HepG2 (cell line): ENCODE data around the gene STK4. TPM values are rescaled to one million over a fixed set of nuclear protein-coding genes. Genes with fewer than 3 reads are reported as not detected.

ENCODE experiments used
- ARNT ChIP-seq: fragments of 450-650 bp; IDR thresholded peaks from 2 replicates; pipeline ENCODE4 v1.6.1; 2017
- BORCS8-MEF2B ChIP-seq: sonication (generic); formaldehyde crosslinking; IDR thresholded peaks from 2 replicates; pipeline ENCODE4 v1.8.0; 2022; ENCODE audit warnings: mild to moderate bottlenecking, missing genetic modification reagents
- DNMT3B ChIP-seq: conservative IDR thresholded peaks from 2 replicates; pipeline ENCODE4 v1.6.1; 2016; ENCODE audit warnings: missing biosample characterization, control low read depth
- DR1 ChIP-seq: sonication (generic); formaldehyde crosslinking; IDR thresholded peaks from 2 replicates; pipeline ENCODE4 v1.8.0; 2021; ENCODE audit warnings: mild to moderate bottlenecking, missing genetic modification reagents, inconsistent platforms
- EP300 ChIP-seq, 3 experiments: sonication (generic) in 1 of 3; formaldehyde crosslinking in 1 of 3; IDR thresholded peaks; 2 replicates each; pipeline versions ENCODE4 v1.5.1 to v1.6.1; 2011 to 2020; ENCODE audit warnings: low read depth in 2 of 3, low read length in 2 of 3, borderline replicate concordance in 1 of 3, improper control_type of control experiment in 1 of 3, mild to moderate bottlenecking in 1 of 3, missing genetic modification reagents in 1 of 3, moderate library complexity in 1 of 3
- GPN1 ChIP-seq: sonication (generic); formaldehyde crosslinking; IDR thresholded peaks from 2 replicates; pipeline ENCODE4 v1.5.1; 2020; ENCODE audit warnings: missing genetic modification reagents, borderline replicate concordance
- KDM5A ChIP-seq: fragments of 200-600 bp; sonication (generic); IDR thresholded peaks from 2 replicates; pipeline ENCODE4 v1.7.0; 2018; ENCODE audit warnings: antibody characterized with exemption, mild to moderate bottlenecking, low read length, borderline replicate concordance
- PHF8 ChIP-seq: sonication (generic); formaldehyde crosslinking; IDR thresholded peaks from 2 replicates; pipeline ENCODE4 v1.5.0; 2020; ENCODE audit warnings: missing genetic modification reagents
- POLR2G ChIP-seq: fragments of 200-400 bp; formaldehyde crosslinking; IDR thresholded peaks from 2 replicates; pipeline ENCODE4 v1.6.1; 2018; ENCODE audit warnings: mild to moderate bottlenecking, low read depth, low read length, moderate library complexity
- RFX1 ChIP-seq: fragments of 450-650 bp; IDR thresholded peaks from 2 replicates; pipeline ENCODE4 v1.6.1; 2017
- SAFB2 ChIP-seq: sonication (generic); formaldehyde crosslinking; IDR thresholded peaks from 2 replicates; pipeline ENCODE4 v1.5.1; 2020; ENCODE audit warnings: missing genetic modification reagents, low read depth, mild to moderate bottlenecking, borderline replicate concordance
- SCMH1 ChIP-seq: sonication (generic); formaldehyde crosslinking; IDR thresholded peaks from 2 replicates; pipeline ENCODE4 v1.9.0; 2021; ENCODE audit warnings: missing genetic modification reagents, mild to moderate bottlenecking, borderline replicate concordance
- SOX5 ChIP-seq: IDR thresholded peaks from 2 replicates; pipeline ENCODE4 v1.6.1; 2016; ENCODE audit warnings: borderline replicate concordance
- ZBTB1 ChIP-seq: sonication (generic); formaldehyde crosslinking; IDR thresholded peaks from 2 replicates; pipeline ENCODE4 v1.4.0; 2020; ENCODE audit warnings: missing genetic modification reagents, borderline replicate concordance
- ZFP36 ChIP-seq: fragments of 150-350 bp; IDR thresholded peaks from 2 replicates; pipeline ENCODE4 v1.6.1; 2018; ENCODE audit warnings: borderline replicate concordance, low read length, low read depth; ENCODE audit not compliant: partially characterized antibody
- ZNF225 ChIP-seq: sonication (generic); formaldehyde crosslinking; IDR thresholded peaks from 2 replicates; pipeline ENCODE4 v1.4.0; 2020; ENCODE audit warnings: mild to moderate bottlenecking, missing genetic modification reagents
- ZNF296 ChIP-seq: sonication (generic); formaldehyde crosslinking; conservative IDR thresholded peaks from 2 replicates; pipeline ENCODE4 v1.5.0; 2020; ENCODE audit warnings: mild to moderate bottlenecking, missing genetic modification reagents
- ZNF431 ChIP-seq: sonication (generic); formaldehyde crosslinking; IDR thresholded peaks from 2 replicates; pipeline ENCODE4 v1.9.0; 2022; ENCODE audit warnings: missing genetic modification reagents, low read depth, mild to moderate bottlenecking, borderline replicate concordance
- ZNF530 ChIP-seq: sonication (generic); formaldehyde crosslinking; IDR thresholded peaks from 2 replicates; pipeline ENCODE4 v1.5.0; 2020; ENCODE audit warnings: low read depth, mild to moderate bottlenecking, missing genetic modification reagents
- ZSCAN21 ChIP-seq: sonication (generic); formaldehyde crosslinking; IDR thresholded peaks from 2 replicates; pipeline ENCODE4 v1.8.0; 2022; ENCODE audit warnings: mild to moderate bottlenecking, missing genetic modification reagents, moderate library complexity, borderline replicate concordance
- polyA plus RNA-seq, 8 experiments: library from polyadenylated mRNA; depleted of rRNA in 3 of 8; stranded (reverse) in 7 of 8; unstranded in 1 of 8; fragments of >200 nt; fragmentation: Illumina TruSeq in 4 of 8; extraction: Trizol in 4 of 8; gene quantifications; 2 replicates each; pipeline versions ENCODE4 v1.2.1 to v1.2.3, GENCODE V29; 2011 to 2016; ENCODE audit warnings: low read depth in 4 of 8, missing spikeins in 1 of 8, mixed read lengths in 1 of 8; ENCODE audit not compliant: insufficient read depth in 1 of 8
- total RNA-seq, 5 experiments: library from RNA; depleted of rRNA; stranded (reverse); fragments of >200 nt; fragmentation: Illumina TruSeq; extraction: Trizol; gene quantifications; 2 replicates each; pipeline ENCODE4 v1.2.3, GENCODE V29; 2016; ENCODE audit warnings: low read depth in 1 of 5
- TF ChIP-seq, protein P1 (sequence below), 2 experiments: sonication (generic) in 1 of 2; formaldehyde crosslinking in 1 of 2; IDR thresholded peaks; 2 replicates each; pipeline versions ENCODE4 v1.6.1 to v1.9.0; 2014 to 2022; ENCODE audit warnings: antibody characterized with exemption in 1 of 2, borderline replicate concordance in 1 of 2, inconsistent platforms in 1 of 2, low read depth in 1 of 2, missing genetic modification reagents in 1 of 2
- TF ChIP-seq, protein P2 (sequence below): fragments of 450-650 bp; IDR thresholded peaks from 2 replicates; pipeline ENCODE4 v1.6.1; 2017
- TF ChIP-seq, protein P3 (sequence below): sonication (generic); formaldehyde crosslinking; IDR thresholded peaks from 2 replicates; pipeline ENCODE4 v1.4.0; 2020; ENCODE audit warnings: missing genetic modification reagents
- TF ChIP-seq, protein P4 (sequence below): sonication (generic); formaldehyde crosslinking; IDR thresholded peaks from 2 replicates; pipeline ENCODE4 v1.5.0; 2020; ENCODE audit warnings: missing genetic modification reagents, mild to moderate bottlenecking, borderline replicate concordance

STK4 gene
- total and polyA plus RNA-seq, 2 of the 13 experiments (the other 11 are each of a cell fraction or from before 2014, with no cell fraction given): 25.6 to 38.3 TPM

DNA sequence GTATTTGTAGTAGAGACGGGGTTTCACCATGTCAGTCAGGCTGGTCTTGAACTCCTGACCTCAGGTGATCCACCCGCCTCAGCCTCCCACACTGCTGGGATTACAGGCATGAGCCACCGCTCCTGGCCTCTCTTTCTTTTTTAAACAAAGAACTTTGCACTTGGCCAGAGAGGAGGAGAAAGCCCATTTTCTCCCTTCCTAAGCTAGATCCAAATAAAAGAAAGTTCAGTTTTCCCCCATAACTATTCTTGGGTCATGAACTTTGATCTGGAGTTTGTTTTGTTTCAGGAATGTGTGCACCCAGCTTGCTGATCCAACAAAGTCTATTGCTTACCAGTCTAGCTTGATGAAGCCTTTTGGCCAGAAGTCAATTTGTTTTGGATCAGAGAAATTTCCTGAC, 111.2 kb downstream of the STK4 start (continued):
- TF ChIP-seq KDM5A (no peak), BORCS8-MEF2B (0 out of 2 replicates have a peak, but pooled peaks have one; percentile 47), PHF8 (CRISPR knock-in tag) (no peak), ZNF296 (CRISPR knock-in tag) (no peak), ZNF431 (CRISPR knock-in tag) (no peak), POLR2G (no peak), ZFP36 (no peak), SCMH1 (CRISPR knock-in tag) (no peak), ZNF530 (CRISPR knock-in tag) (no peak), DR1 (CRISPR knock-in tag) (no peak), RFX1 (no peak), ZNF225 (CRISPR knock-in tag) (no peak), GPN1 (no peak), DNMT3B (CRISPR knock-in tag) (no peak), ARNT (no peak), SOX5 (CRISPR knock-in tag) (peak; percentile 94), EP300 (IDR thresholded peaks at IDR 0.05; ENCODE audit: low read depth in 2 of 2, low read length in 2 of 2) (peak in 1 of 2 experiments; percentile 39; a peak in 2 of 4 replicates), EP300 (CRISPR knock-in tag; IDR thresholded peaks at IDR 0.05; ENCODE audit: borderline replicate concordance) (no peak), ZBTB1 (no peak), ZSCAN21 (CRISPR knock-in tag) (no peak), SAFB2 (CRISPR knock-in tag) (no peak)
- TF ChIP-seq, protein P1, sequence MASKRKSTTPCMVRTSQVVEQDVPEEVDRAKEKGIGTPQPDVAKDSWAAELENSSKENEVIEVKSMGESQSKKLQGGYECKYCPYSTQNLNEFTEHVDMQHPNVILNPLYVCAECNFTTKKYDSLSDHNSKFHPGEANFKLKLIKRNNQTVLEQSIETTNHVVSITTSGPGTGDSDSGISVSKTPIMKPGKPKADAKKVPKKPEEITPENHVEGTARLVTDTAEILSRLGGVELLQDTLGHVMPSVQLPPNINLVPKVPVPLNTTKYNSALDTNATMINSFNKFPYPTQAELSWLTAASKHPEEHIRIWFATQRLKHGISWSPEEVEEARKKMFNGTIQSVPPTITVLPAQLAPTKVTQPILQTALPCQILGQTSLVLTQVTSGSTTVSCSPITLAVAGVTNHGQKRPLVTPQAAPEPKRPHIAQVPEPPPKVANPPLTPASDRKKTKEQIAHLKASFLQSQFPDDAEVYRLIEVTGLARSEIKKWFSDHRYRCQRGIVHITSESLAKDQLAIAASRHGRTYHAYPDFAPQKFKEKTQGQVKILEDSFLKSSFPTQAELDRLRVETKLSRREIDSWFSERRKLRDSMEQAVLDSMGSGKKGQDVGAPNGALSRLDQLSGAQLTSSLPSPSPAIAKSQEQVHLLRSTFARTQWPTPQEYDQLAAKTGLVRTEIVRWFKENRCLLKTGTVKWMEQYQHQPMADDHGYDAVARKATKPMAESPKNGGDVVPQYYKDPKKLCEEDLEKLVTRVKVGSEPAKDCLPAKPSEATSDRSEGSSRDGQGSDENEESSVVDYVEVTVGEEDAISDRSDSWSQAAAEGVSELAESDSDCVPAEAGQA (IDR thresholded peaks at IDR 0.05; ENCODE audit: low read depth): no peak
- TF ChIP-seq, protein P1 (CRISPR knock-in tag; IDR thresholded peaks at IDR 0.05; ENCODE audit: borderline replicate concordance): no peak
- TF ChIP-seq, protein P2, sequence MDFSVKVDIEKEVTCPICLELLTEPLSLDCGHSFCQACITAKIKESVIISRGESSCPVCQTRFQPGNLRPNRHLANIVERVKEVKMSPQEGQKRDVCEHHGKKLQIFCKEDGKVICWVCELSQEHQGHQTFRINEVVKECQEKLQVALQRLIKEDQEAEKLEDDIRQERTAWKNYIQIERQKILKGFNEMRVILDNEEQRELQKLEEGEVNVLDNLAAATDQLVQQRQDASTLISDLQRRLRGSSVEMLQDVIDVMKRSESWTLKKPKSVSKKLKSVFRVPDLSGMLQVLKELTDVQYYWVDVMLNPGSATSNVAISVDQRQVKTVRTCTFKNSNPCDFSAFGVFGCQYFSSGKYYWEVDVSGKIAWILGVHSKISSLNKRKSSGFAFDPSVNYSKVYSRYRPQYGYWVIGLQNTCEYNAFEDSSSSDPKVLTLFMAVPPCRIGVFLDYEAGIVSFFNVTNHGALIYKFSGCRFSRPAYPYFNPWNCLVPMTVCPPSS: no peak
- TF ChIP-seq, protein P3, sequence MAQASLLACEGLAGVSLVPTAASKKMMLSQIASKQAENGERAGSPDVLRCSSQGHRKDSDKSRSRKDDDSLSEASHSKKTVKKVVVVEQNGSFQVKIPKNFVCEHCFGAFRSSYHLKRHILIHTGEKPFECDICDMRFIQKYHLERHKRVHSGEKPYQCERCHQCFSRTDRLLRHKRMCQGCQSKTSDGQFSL (CRISPR knock-in tag): no peak
- TF ChIP-seq, protein P4, sequence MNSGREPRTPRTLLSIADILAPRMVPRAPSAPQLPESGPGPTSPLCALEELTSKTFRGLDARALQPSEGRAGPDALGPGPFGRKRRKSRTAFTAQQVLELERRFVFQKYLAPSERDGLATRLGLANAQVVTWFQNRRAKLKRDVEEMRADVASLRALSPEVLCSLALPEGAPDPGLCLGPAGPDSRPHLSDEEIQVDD (CRISPR knock-in tag): no peak
